OCI-M2 (cell line): ENCODE data around the gene HEATR5B.
"Not testable (repeated sequence)": the region's sequence is repeated elsewhere in the genome, so short reads cannot be mapped to it uniquely, and the experiment has no call there.

ENCODE experiments used
- DNase-seq: peaks from one replicate; lab custom pipeline; 2025; ENCODE audit not compliant: unreplicated experiment; lab: John Stamatoyannopoulos, UW

HEATR5B gene

GRCh38 chr2:36949845-36950244, 134.3 kb downstream of the HEATR5B start:
- no peak for DNase-seq

- not testable (repeated sequence) for DNase-seq
These were observed 138.9 kb downstream of the HEATR5B start for GRCh38 chr2:36945240-36945639.

DNA sequence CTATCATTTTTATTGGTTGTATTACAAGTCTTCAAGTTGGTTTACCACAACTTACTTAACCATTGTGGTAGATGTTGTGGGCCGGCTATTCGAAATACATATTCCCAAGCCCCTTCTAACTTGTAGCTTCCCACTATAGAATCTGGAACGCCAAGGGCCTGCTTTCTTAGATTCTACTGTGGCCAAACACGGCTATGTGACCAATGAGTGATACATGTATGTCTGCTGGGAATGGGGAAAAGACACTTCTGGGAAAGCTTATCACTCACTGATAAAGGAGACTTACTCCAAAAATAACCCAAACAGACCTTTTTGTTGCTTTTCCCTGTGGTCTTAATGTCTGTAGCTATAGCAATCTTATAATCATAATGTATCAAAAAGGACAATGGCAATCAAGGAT, 142.3 kb downstream of the HEATR5B start:
- no peak for DNase-seq

- not testable (repeated sequence) for DNase-seq
These were observed 147.6 kb downstream of the HEATR5B start for GRCh38 chr2:36936526-36936925.

GRCh38 chr2:36931688-36932087, 152.5 kb downstream of the HEATR5B start:
- DNase-seq: not testable (repeated sequence)
